H1 (cell line): Measurements from ENCODE around the gene EIF4EBP2. TPM values are rescaled to one million over a fixed set of nuclear protein-coding genes. Genes with fewer than 3 reads are reported as not detected.

Experiments used
- ASH2L ChIP-seq: fragments of 200-600, 300-600 bp; sonication (generic); IDR thresholded peaks from one replicate; pipeline ENCODE4 v1.7.1; 2017; ENCODE audit warnings: low read length
- BACH1 ChIP-seq: IDR thresholded peaks from 2 replicates; pipeline ENCODE4 v1.6.1; 2012; ENCODE audit warnings: low read length, improper control_type of control experiment
- CTCF ChIP-seq, 3 experiments: IDR thresholded peaks; 1 replicate in 2 of 3; 2 replicates in 1 of 3; pipeline versions ENCODE4 v1.5.1 to v1.6.1; 2011; ENCODE audit warnings: low read length in 3 of 3, mild to moderate bottlenecking in 3 of 3, inconsistent platforms in 2 of 3, low read depth in 1 of 3, moderate library complexity in 1 of 3; ENCODE audit not compliant: insufficient read depth in 1 of 3; ENCODE audit errors: control extremely low read depth in 1 of 3
- HDAC2 ChIP-seq, 2 experiments: fragments of 300-600 bp in 1 of 2; sonication (generic) in 1 of 2; IDR thresholded peaks; 2 replicates each; pipeline ENCODE4 v1.6.1; 2011 to 2012; ENCODE audit warnings: low read depth in 2 of 2, low read length in 2 of 2, mild to moderate bottlenecking in 2 of 2, moderate library complexity in 2 of 2, borderline replicate concordance in 1 of 2, inconsistent platforms in 1 of 2
- JUN ChIP-seq: IDR thresholded peaks from 2 replicates; pipeline ENCODE4 v1.6.1; 2011; ENCODE audit warnings: low read depth, mild to moderate bottlenecking, improper control_type of control experiment, low read length
- JUND ChIP-seq: IDR thresholded peaks from 2 replicates; pipeline ENCODE4 v1.6.1; 2011; ENCODE audit warnings: mild to moderate bottlenecking, improper control_type of control experiment, low read length
- KDM5A ChIP-seq: fragments of 200-600 bp; IDR thresholded peaks from 2 replicates; pipeline ENCODE4 v1.7.1; 2012; ENCODE audit warnings: mild to moderate bottlenecking, low read length, inconsistent platforms, mixed read lengths
- NRF1 ChIP-seq: IDR thresholded peaks from 2 replicates; pipeline ENCODE4 v1.6.1; 2011; ENCODE audit warnings: mild to moderate bottlenecking, low read depth, low read length, improper control_type of control experiment
- POLR2A ChIP-seq, 2 experiments: IDR thresholded peaks; 1 replicate in 1 of 2; 2 replicates in 1 of 2; pipeline ENCODE4 v1.6.1; 2011; ENCODE audit warnings: low read depth in 2 of 2, low read length in 2 of 2, mild to moderate bottlenecking in 2 of 2; ENCODE audit errors: control extremely low read depth in 1 of 2
- POLR2AphosphoS5 ChIP-seq: IDR thresholded peaks from 2 replicates; pipeline ENCODE4 v1.6.1; 2011; ENCODE audit warnings: low read depth, low read length
- POU5F1 ChIP-seq: IDR thresholded peaks from 2 replicates; pipeline ENCODE4 v1.6.1; 2011; ENCODE audit warnings: low read depth, mild to moderate bottlenecking, low read length, moderate library complexity
- RBBP5 ChIP-seq: IDR thresholded peaks from 2 replicates; pipeline ENCODE4 v1.7.1; 2012; ENCODE audit warnings: low read depth, mild to moderate bottlenecking, inconsistent platforms, low read length, moderate library complexity, borderline replicate concordance
- RNF2 ChIP-seq: fragments of 200-900, 300-1000 bp; sonication (generic); IDR thresholded peaks from 2 replicates; pipeline ENCODE4 v1.7.1; 2016; ENCODE audit warnings: borderline replicate concordance, low read depth, mild to moderate bottlenecking, antibody characterized with exemption, low read length; ENCODE audit not compliant: poor library complexity, severe bottlenecking; ENCODE audit errors: missing control alignments
- RXRA ChIP-seq: IDR thresholded peaks from 2 replicates; pipeline ENCODE4 v1.6.1; 2011; ENCODE audit warnings: low read depth, mild to moderate bottlenecking, low read length, moderate library complexity; ENCODE audit not compliant: insufficient read depth
- SAP30 ChIP-seq: fragments of 300-600 bp; sonication (generic); IDR thresholded peaks from 2 replicates; pipeline ENCODE4 v1.7.1; 2012; ENCODE audit warnings: low read length, moderate library complexity, mild to moderate bottlenecking, inconsistent platforms; ENCODE audit not compliant: insufficient read depth, insufficient replicate concordance
- SIN3A ChIP-seq, 2 experiments: IDR thresholded peaks in 1 of 2; conservative IDR thresholded peaks in 1 of 2; 2 replicates each; pipeline ENCODE4 v1.6.1; 2011 to 2012; ENCODE audit warnings: low read length in 2 of 2, improper control_type of control experiment in 1 of 2, low read depth in 1 of 2, mild to moderate bottlenecking in 1 of 2
- SIRT6 ChIP-seq: IDR thresholded peaks from one replicate; pipeline ENCODE4 v1.7.1; 2012; ENCODE audit warnings: low read length, inconsistent platforms
- SP2 ChIP-seq: IDR thresholded peaks from 2 replicates; pipeline ENCODE4 v1.6.1; 2012; ENCODE audit warnings: mild to moderate bottlenecking, low read length, inconsistent platforms
- SP4 ChIP-seq: IDR thresholded peaks from 2 replicates; pipeline ENCODE4 v1.6.1; 2012; ENCODE audit warnings: low read length, inconsistent platforms
- SUZ12 ChIP-seq: fragments of 200-600 bp; sonication (generic); IDR thresholded peaks from 2 replicates; pipeline ENCODE4 v1.6.1; 2012; ENCODE audit warnings: mild to moderate bottlenecking, inconsistent platforms, low read length, moderate library complexity, mixed read lengths
- TAF1 ChIP-seq: IDR thresholded peaks from 2 replicates; pipeline ENCODE4 v1.6.1; 2011; ENCODE audit warnings: mild to moderate bottlenecking, low read depth, low read length
- TEAD4 ChIP-seq: IDR thresholded peaks from 2 replicates; pipeline ENCODE4 v1.6.1; 2012; ENCODE audit warnings: low read depth, low read length, inconsistent platforms, mixed read lengths
- polyA plus RNA-seq, 7 experiments: library from polyadenylated mRNA; depleted of rRNA in 3 of 7; stranded (reverse) in 5 of 7; unstranded in 2 of 7; fragments of >200 nt in 5 of 7; fragments of 200-250 nt in 2 of 7; gene quantifications; 1 replicate in 5 of 7; 2 replicates in 1 of 7; 4 replicates in 1 of 7; pipeline versions ENCODE4 v1.2.1 to v1.2.3, GENCODE V29; 2011 to 2013; ENCODE audit warnings: missing spikeins in 2 of 7, mixed read lengths in 2 of 7
- total RNA-seq: library from RNA; stranded (reverse); fragmentation: NEBNext Ultra II Directional; extraction: Animal tissue kit (Norgen Biotek cat#: 25700); gene quantifications from 2 replicates; pipeline ENCODE4 v1.2.1, GENCODE V29; 2021

The EIF4EBP2 gene
- total and polyA plus RNA-seq, 2 of the 8 experiments (the other 6 are each of a cell fraction or from before 2014, with no cell fraction given), result 55.3 to 144 TPM

- TF ChIP-seq JUND (no peak), HDAC2 (IDR thresholded peaks at IDR 0.05; ENCODE audit: borderline replicate concordance in 1 of 2, low read depth in 2 of 2, low read length in 2 of 2) (peak in 1 of 2 experiments; percentile 57; a peak in 1 of 4 replicates), RBBP5 (peak; percentile 32; the same call in 1 of the 2 replicates), ASH2L (peak; percentile 90), CTCF (IDR thresholded peaks at IDR 0.05; ENCODE audit: control extremely low read depth in 1 of 3, insufficient read depth in 1 of 3, low read depth in 1 of 3, low read length in 3 of 3) (no peak), POLR2A (IDR thresholded peaks at IDR 0.05; ENCODE audit: control extremely low read depth in 1 of 2, low read depth in 2 of 2, low read length in 2 of 2) (peak; percentile 80 to 91), TEAD4 (no peak), TAF1 (peak; percentile 95), NRF1 (no peak), SP2 (no peak), POLR2AphosphoS5 (peak; percentile 90), SUZ12 (no peak), SIRT6 (no peak), RNF2 (no peak), SIN3A (conservative IDR thresholded peaks at IDR 0.05 in 1 of 2, IDR thresholded peaks at IDR 0.05 in 1 of 2; ENCODE audit: low read depth in 1 of 2, low read length in 2 of 2) (peak in 1 of 2 experiments; percentile 44; a peak in 1 of 4 replicates), POU5F1 (no peak), SP4 (no peak), RXRA (no peak), KDM5A (no peak), JUN (no peak), SAP30 (no peak), BACH1 (no peak)
Observed at GRCh38 chr10:70404036-70404786, at the start of gene EIF4EBP2 (continued).
